IMR-90 (cell line): ENCODE data around the gene GABARAPL2. TPM values are rescaled to one million over a fixed set of nuclear protein-coding genes. Genes with fewer than 3 reads are reported as not detected.

Source experiments
- ATAC-seq: fragments of 200-7000 bp; cut with Tn5 transposase; 2 replicates; pipeline ENCODE4 v1.9.1; 2020; ENCODE audit warnings: low read depth, mild to moderate bottlenecking, moderate library complexity
- BruUV-seq: library from RNA; stranded (reverse); fragments of 400-500 nt; replicated peaks from 2 replicates; lab custom pipeline; 2021; lab: Mats Ljungman, UMichigan
- CTCF ChIA-PET: fragments of 300-600 bp; formaldehyde crosslinking; extraction: SDS; loops from one replicate; lab custom pipeline; 2021; ENCODE audit warnings: antibody characterized with exemption; lab: Yijun Ruan, JAX
- POLR2A ChIA-PET: fragments of 300-600 bp; sonication (Branson Sonifier 250); formaldehyde crosslinking; loops from one replicate; lab custom pipeline; 2022; ENCODE audit warnings: antibody characterized with exemption; ENCODE audit not compliant: unreplicated experiment; lab: Charles Lee
- DNase-seq: peaks from one replicate; pipeline ENCODE4 v3.0.0; 2013
- H2AFZ ChIP-seq: replicated peaks from 2 replicates; pipeline ENCODE3; 2013; ENCODE audit warnings: low read length, mild to moderate bottlenecking; ENCODE audit not compliant: poor library complexity
- H2AK5ac ChIP-seq: 2 replicates; pipeline ENCODE4 v1.6.1; 2013; ENCODE audit warnings: low read depth, low read length, inconsistent platforms
- H2AK9ac ChIP-seq: replicated peaks from 2 replicates; pipeline ENCODE3; 2013; ENCODE audit warnings: mild to moderate bottlenecking, low read depth, low read length, moderate library complexity; ENCODE audit not compliant: poor library complexity
- H2BK120ac ChIP-seq: 2 replicates; pipeline ENCODE4 v1.6.1; 2013; ENCODE audit warnings: low read depth, low read length, inconsistent platforms
- H2BK15ac ChIP-seq: 3 replicates; pipeline ENCODE4 v1.6.1; 2013; ENCODE audit warnings: low read depth, low read length, inconsistent platforms
- H2BK20ac ChIP-seq: 2 replicates; pipeline ENCODE4 v1.6.1; 2013; ENCODE audit warnings: low read depth, mild to moderate bottlenecking, inconsistent platforms, low read length, moderate library complexity
- H2BK5ac ChIP-seq: 2 replicates; pipeline ENCODE4 v1.6.1; 2013; ENCODE audit warnings: mild to moderate bottlenecking, low read depth, low read length, inconsistent platforms; ENCODE audit not compliant: poor library complexity, severe bottlenecking
- H3K14ac ChIP-seq: replicated peaks from 2 replicates; pipeline ENCODE4 v1.6.1; 2013; ENCODE audit warnings: low read depth, low read length, inconsistent platforms
- H3K18ac ChIP-seq: 2 replicates; pipeline ENCODE4 v1.6.1; 2013; ENCODE audit warnings: low read depth, low read length, control low read depth
- H3K23ac ChIP-seq: 2 replicates; pipeline ENCODE4 v1.6.1; 2013; ENCODE audit warnings: low read depth, low read length, inconsistent platforms
- H3K27ac ChIP-seq: 2 replicates; pipeline ENCODE4 v1.5.1; 2013; ENCODE audit warnings: mild to moderate bottlenecking, control low read depth, low read length; ENCODE audit not compliant: insufficient read depth
- H3K27me3 ChIP-seq: 2 replicates; pipeline ENCODE4 v1.6.1; 2013; ENCODE audit warnings: low read length; ENCODE audit not compliant: control insufficient read depth, insufficient read depth
- H3K36me3 ChIP-seq: 2 replicates; pipeline ENCODE4 v1.6.1; 2013; ENCODE audit warnings: low read length, mixed read lengths; ENCODE audit not compliant: control insufficient read depth, insufficient read depth
- H3K4ac ChIP-seq: 2 replicates; pipeline ENCODE4 v1.6.1; 2013; ENCODE audit warnings: low read depth, low read length, inconsistent platforms
- H3K4me1 ChIP-seq: 2 replicates; pipeline ENCODE4 v1.6.1; 2013; ENCODE audit warnings: low read length, mixed read lengths; ENCODE audit not compliant: control insufficient read depth, insufficient read depth
- H3K4me2 ChIP-seq: 2 replicates; pipeline ENCODE4 v1.6.1; 2013; ENCODE audit warnings: low read depth, mild to moderate bottlenecking, control low read depth, low read length, moderate library complexity
- H3K4me3 ChIP-seq: 2 replicates; pipeline ENCODE4 v1.5.1; 2013; ENCODE audit warnings: low read depth, mild to moderate bottlenecking, control low read depth, low read length, moderate library complexity; ENCODE audit not compliant: insufficient read depth
- H3K56ac ChIP-seq: 2 replicates; pipeline ENCODE4 v1.6.1; 2013; ENCODE audit warnings: low read length, inconsistent platforms; ENCODE audit not compliant: insufficient read depth; ENCODE audit errors: extremely low read depth
- H3K79me1 ChIP-seq, 2 experiments: 2 replicates each; pipeline ENCODE4 v1.6.1; 2013; ENCODE audit warnings: low read length in 2 of 2, inconsistent platforms in 1 of 2, low read depth in 1 of 2
- H3K9ac ChIP-seq: 2 replicates; pipeline ENCODE4 v1.6.1; 2013; ENCODE audit warnings: low read depth, low read length, control low read depth
- H3K9me1 ChIP-seq: 2 replicates; pipeline ENCODE4 v1.6.1; 2013; ENCODE audit warnings: low read length, inconsistent platforms; ENCODE audit not compliant: insufficient read depth
- H3K9me3 ChIP-seq: 2 replicates; pipeline ENCODE4 v1.6.1; 2013; ENCODE audit warnings: low read length; ENCODE audit not compliant: control insufficient read depth, insufficient read depth
- H4K20me1 ChIP-seq: 2 replicates; pipeline ENCODE4 v1.6.1; 2013; ENCODE audit warnings: low read length, inconsistent platforms; ENCODE audit not compliant: insufficient read depth
- H4K5ac ChIP-seq: 2 replicates; pipeline ENCODE4 v1.6.1; 2013; ENCODE audit warnings: mild to moderate bottlenecking, low read depth, low read length, control low read depth
- H4K8ac ChIP-seq, 2 experiments: 2 replicates each; pipeline ENCODE4 v1.6.1; 2013; ENCODE audit warnings: low read depth in 2 of 2, low read length in 2 of 2, control low read depth in 1 of 2, inconsistent platforms in 1 of 2
- H4K91ac ChIP-seq: 2 replicates; pipeline ENCODE4 v1.6.1; 2013; ENCODE audit warnings: low read depth, low read length, inconsistent platforms; ENCODE audit not compliant: insufficient read depth
- BHLHE40 ChIP-seq: fragments of 150-350 bp; IDR thresholded peaks from 2 replicates; pipeline ENCODE4 v1.6.1; 2016; ENCODE audit warnings: mild to moderate bottlenecking, low read depth, low read length
- CHD1 ChIP-seq: IDR thresholded peaks from 2 replicates; pipeline ENCODE4 v1.6.1; 2012; ENCODE audit warnings: low read depth, low read length, improper control_type of control experiment
- FOS ChIP-seq: fragments of 150-350 bp; IDR thresholded peaks from 2 replicates; pipeline ENCODE4 v1.6.1; 2016; ENCODE audit warnings: low read depth, low read length
- MAZ ChIP-seq: IDR thresholded peaks from 2 replicates; pipeline ENCODE4 v1.6.1; 2012; ENCODE audit warnings: low read depth, mild to moderate bottlenecking, low read length, improper control_type of control experiment, moderate library complexity, borderline replicate concordance
- MXI1 ChIP-seq: IDR thresholded peaks from 2 replicates; pipeline ENCODE4 v1.6.1; 2012; ENCODE audit warnings: low read depth, mild to moderate bottlenecking, low read length, moderate library complexity, borderline replicate concordance
- NFE2L2 ChIP-seq: fragments of 150-350 bp; IDR thresholded peaks from 2 replicates; pipeline ENCODE4 v1.6.1; 2016; ENCODE audit warnings: low read depth, mild to moderate bottlenecking, low read length
- POLR2A ChIP-seq: IDR thresholded peaks from 2 replicates; pipeline ENCODE4 v1.6.1; 2012; ENCODE audit warnings: mild to moderate bottlenecking, low read depth, low read length
- RAD21 ChIP-seq: IDR thresholded peaks from 2 replicates; pipeline ENCODE4 v1.6.1; 2012; ENCODE audit warnings: low read length, improper control_type of control experiment
- RCOR1 ChIP-seq: IDR thresholded peaks from 2 replicates; pipeline ENCODE4 v1.6.1; 2012; ENCODE audit warnings: mild to moderate bottlenecking, low read length, improper control_type of control experiment; ENCODE audit not compliant: insufficient replicate concordance
- RFX5 ChIP-seq: IDR thresholded peaks from 2 replicates; pipeline ENCODE4 v1.8.0; 2012; ENCODE audit warnings: low read depth, mild to moderate bottlenecking, low read length, moderate library complexity
- WGBS, 2 experiments: methylation state at CpG; one replicate each; pipeline versions ENCODE4 v1.1.5 to v1.1.7; 2013; ENCODE audit warnings: missing lambda C conversion rate in 2 of 2; ENCODE audit not compliant: insufficient read length in 1 of 2; ENCODE audit errors: extremely low coverage in 2 of 2; 5-methylcytosine and 5-hydroxymethylcytosine counted together
- dilution Hi-C: fragments of 300-500 bp; cut with HindIII; formaldehyde crosslinking; loops from one replicate; pipeline ENCODE4 v1.14.3; 2018; ENCODE audit warnings: low sequenced_read_pairs; ENCODE audit not compliant: unreplicated experiment
- in situ Hi-C: fragments of 300-500 bp; cut with MboI; formaldehyde crosslinking; loops from 3 replicates; pipeline ENCODE4 v1.14.3; 2019; ENCODE audit warnings: low sequenced_read_pairs, inconsistent platforms, mixed read lengths
- intact Hi-C: fragments of 100-400 bp; cut with micrococcal nuclease; formaldehyde crosslinking; loops from 2 replicates; pipeline ENCODE4 v1.10.0; 2022
- polyA plus RNA-seq, 3 experiments: library from polyadenylated mRNA; depleted of rRNA; stranded (reverse); fragments of >200 nt; gene quantifications; 2 replicates each; pipeline ENCODE4 v1.2.3, GENCODE V29; 2012; ENCODE audit warnings: low replicate concordance in 1 of 3
- total RNA-seq: library from RNA; depleted of rRNA; stranded (reverse); fragments of >200 nt; gene quantifications from 2 replicates; pipeline ENCODE4 v1.2.3, GENCODE V29; 2012
- TF ChIP-seq, protein P1 (sequence below): fragments of 150-350 bp; IDR thresholded peaks from 2 replicates; pipeline ENCODE4 v1.6.1; 2017; ENCODE audit warnings: mild to moderate bottlenecking, antibody characterized with exemption, low read length, low read depth
- TF ChIP-seq, protein P2 (sequence below): fragments of 150-350 bp; IDR thresholded peaks from 2 replicates; pipeline ENCODE4 v1.6.1; 2016; ENCODE audit warnings: low read depth, mild to moderate bottlenecking, low read length, moderate library complexity, borderline replicate concordance
- TF ChIP-seq, protein P3 (sequence below): conservative IDR thresholded peaks from 2 replicates; pipeline ENCODE4 v1.5.1; 2012; ENCODE audit warnings: mild to moderate bottlenecking, low read depth, low read length, improper control_type of control experiment

The GABARAPL2 gene
- total and polyA plus RNA-seq, 2 of the 4 experiments (the other 2 are of a cell fraction), result 33.3 to 65.9 TPM

DNA sequence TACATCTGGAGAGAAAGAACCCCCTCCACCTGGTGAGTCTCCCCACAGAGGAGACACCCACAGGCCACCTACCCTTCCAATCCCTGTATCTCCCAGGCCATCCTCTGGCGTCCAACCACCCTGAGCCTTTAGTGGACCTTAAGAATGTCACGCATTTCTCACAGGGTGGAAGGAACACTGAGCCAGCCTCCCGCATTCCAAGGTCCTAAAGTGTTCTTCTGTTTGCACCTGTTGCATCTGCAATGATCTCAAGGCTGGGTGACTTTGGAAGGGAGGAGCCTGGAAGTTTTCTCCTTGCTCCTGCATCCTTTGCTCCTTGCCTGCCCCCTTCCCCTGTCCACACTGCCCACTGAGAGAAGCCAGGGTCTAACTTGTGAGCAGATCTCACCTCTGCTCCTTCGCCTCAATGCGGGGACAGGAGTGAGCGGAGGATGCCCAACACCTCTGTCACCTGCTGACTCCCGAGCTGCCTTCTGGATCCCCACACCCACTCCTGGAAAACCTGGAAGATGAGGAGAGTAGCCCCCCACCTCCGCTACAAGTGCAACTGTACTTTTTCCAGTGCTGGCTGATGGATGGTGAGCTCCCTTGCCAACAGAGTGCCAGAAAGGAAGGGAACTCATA, 33.9 kb upstream of the GABARAPL2 start:
- H4K8ac ChIP-seq, result no peak overlapping the region
- no peak overlapping the region for H4K91ac ChIP-seq
- no peak overlapping the region for H3K9ac ChIP-seq
- no peaks in the 10 kb centered on the region for H3K9me1 ChIP-seq
- H2BK20ac ChIP-seq, result no peak overlapping the region
- H3K4me3 ChIP-seq, result no peak overlapping the region
- H3K27ac ChIP-seq, result no peak overlapping the region
- no peaks in the 10 kb centered on the region for H3K4me1 ChIP-seq
- CTCF ChIA-PET, result interaction anchor here (1.4 kb wide), 1 partner anchor 15 kb away, joined by 4 read pairs; no protein-coding TSS in a partner anchor
- H2AK5ac ChIP-seq, result no peak overlapping the region
- intact Hi-C loops (no loop called here), in situ Hi-C loops (no loop called here), dilution Hi-C loops (no loop called here)
- ATAC-seq (no peak), DNase-seq (no peak)
- no CpG with 5 or more reads among the region's 8 CpGs for WGBS, 2 experiments
- H2BK120ac ChIP-seq, result no peak overlapping the region
- no TSS peak for BruUV-seq
- H3K4me2 ChIP-seq, result no peak overlapping the region
- no peak overlapping the region for H3K56ac ChIP-seq
- H2AFZ ChIP-seq, result no peak overlapping the region
- no peaks in the 10 kb centered on the region for H4K20me1 ChIP-seq
- POLR2A ChIA-PET, result no interaction called here
- H3K4ac ChIP-seq, result no peak overlapping the region
- H3K79me1 ChIP-seq, result no peaks in the 10 kb centered on the region
- no peak overlapping the region for H2AK9ac ChIP-seq
- H3K27me3 ChIP-seq, result peaks cover 19% of the 10 kb centered on the region
- TF ChIP-seq, protein P1, sequence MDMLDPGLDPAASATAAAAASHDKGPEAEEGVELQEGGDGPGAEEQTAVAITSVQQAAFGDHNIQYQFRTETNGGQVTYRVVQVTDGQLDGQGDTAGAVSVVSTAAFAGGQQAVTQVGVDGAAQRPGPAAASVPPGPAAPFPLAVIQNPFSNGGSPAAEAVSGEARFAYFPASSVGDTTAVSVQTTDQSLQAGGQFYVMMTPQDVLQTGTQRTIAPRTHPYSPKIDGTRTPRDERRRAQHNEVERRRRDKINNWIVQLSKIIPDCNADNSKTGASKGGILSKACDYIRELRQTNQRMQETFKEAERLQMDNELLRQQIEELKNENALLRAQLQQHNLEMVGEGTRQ, result no peak
- TF ChIP-seq, protein P2, sequence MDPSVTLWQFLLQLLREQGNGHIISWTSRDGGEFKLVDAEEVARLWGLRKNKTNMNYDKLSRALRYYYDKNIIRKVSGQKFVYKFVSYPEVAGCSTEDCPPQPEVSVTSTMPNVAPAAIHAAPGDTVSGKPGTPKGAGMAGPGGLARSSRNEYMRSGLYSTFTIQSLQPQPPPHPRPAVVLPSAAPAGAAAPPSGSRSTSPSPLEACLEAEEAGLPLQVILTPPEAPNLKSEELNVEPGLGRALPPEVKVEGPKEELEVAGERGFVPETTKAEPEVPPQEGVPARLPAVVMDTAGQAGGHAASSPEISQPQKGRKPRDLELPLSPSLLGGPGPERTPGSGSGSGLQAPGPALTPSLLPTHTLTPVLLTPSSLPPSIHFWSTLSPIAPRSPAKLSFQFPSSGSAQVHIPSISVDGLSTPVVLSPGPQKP, result no peak
- TF ChIP-seq RAD21 (no peak), RFX5 (no peak), NFE2L2 (no peak), POLR2A (no peak), CHD1 (no peak), MAZ (no peak), FOS (no peak), MXI1 (no peak), BHLHE40 (no peak), RCOR1 (no peak)
- TF ChIP-seq, protein P3, sequence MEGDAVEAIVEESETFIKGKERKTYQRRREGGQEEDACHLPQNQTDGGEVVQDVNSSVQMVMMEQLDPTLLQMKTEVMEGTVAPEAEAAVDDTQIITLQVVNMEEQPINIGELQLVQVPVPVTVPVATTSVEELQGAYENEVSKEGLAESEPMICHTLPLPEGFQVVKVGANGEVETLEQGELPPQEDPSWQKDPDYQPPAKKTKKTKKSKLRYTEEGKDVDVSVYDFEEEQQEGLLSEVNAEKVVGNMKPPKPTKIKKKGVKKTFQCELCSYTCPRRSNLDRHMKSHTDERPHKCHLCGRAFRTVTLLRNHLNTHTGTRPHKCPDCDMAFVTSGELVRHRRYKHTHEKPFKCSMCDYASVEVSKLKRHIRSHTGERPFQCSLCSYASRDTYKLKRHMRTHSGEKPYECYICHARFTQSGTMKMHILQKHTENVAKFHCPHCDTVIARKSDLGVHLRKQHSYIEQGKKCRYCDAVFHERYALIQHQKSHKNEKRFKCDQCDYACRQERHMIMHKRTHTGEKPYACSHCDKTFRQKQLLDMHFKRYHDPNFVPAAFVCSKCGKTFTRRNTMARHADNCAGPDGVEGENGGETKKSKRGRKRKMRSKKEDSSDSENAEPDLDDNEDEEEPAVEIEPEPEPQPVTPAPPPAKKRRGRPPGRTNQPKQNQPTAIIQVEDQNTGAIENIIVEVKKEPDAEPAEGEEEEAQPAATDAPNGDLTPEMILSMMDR, result no peak
- H2BK15ac ChIP-seq, result no peak overlapping the region
- no peaks in the 10 kb centered on the region for H3K36me3 ChIP-seq
- no peaks in the 10 kb centered on the region for H3K9me3 ChIP-seq
- no peak overlapping the region for H4K5ac ChIP-seq
- no peak overlapping the region for H3K18ac ChIP-seq
- H2BK5ac ChIP-seq, result no peak overlapping the region
- no peak overlapping the region for H3K23ac ChIP-seq
- H3K14ac ChIP-seq, result no peak overlapping the region
